Vagina (tissue), 2 donors: ENCODE measurements around the gene WDFY2. TPM values are rescaled to one million over a fixed set of nuclear protein-coding genes. Genes with fewer than 3 reads are reported as not detected.
A peak's percentile ranks its signal among the peaks of the same experiment; 100 is the strongest.

Experiments used
- DNase-seq, 2 donors: peaks; one replicate each; pipeline ENCODE4 v3.0.0-alpha.2; 2017; ENCODE audit errors: extremely low spot score in 2 of 2
- H3K27ac ChIP-seq: fragments of 200-600 bp; sonication (generic); one replicate; pipeline ENCODE4 v1.5.1; 2019
- H3K27me3 ChIP-seq: fragments of 200-600 bp; sonication (generic); one replicate; pipeline ENCODE4 v1.5.1; 2019
- H3K36me3 ChIP-seq, 2 donors: fragments of 200-600 bp; sonication (generic); one replicate each; pipeline ENCODE4 v1.5.1; 2017 to 2019
- H3K4me1 ChIP-seq: fragments of 200-600 bp; sonication (generic); one replicate; pipeline ENCODE4 v1.5.1; 2019
- H3K4me3 ChIP-seq, 2 donors: fragments of 200-600 bp; sonication (generic); 1 replicate in 1 of 2; 2 replicates in 1 of 2; pipeline ENCODE4 v1.5.1; 2016 to 2019
- H3K9me3 ChIP-seq: fragments of 200-600 bp; sonication (generic); one replicate; pipeline ENCODE4 v1.5.1; 2019
- POLR2A ChIP-seq, 2 donors: fragments of 450-650 bp; IDR thresholded peaks; one replicate each; pipeline ENCODE4 v1.6.1; 2017; ENCODE audit warnings: antibody characterized with exemption in 2 of 2, mild to moderate bottlenecking in 2 of 2, moderate library complexity in 2 of 2
- POLR2AphosphoS5 ChIP-seq, 2 donors: sonication (generic); formaldehyde crosslinking; IDR thresholded peaks; one replicate each; pipeline ENCODE4 v1.9.0; 2017; ENCODE audit warnings: antibody characterized with exemption in 2 of 2, mild to moderate bottlenecking in 2 of 2, low read depth in 1 of 2; ENCODE audit not compliant: insufficient read depth in 1 of 2
- intact Hi-C: fragments of 100-400 bp; cut with DNase I; formaldehyde crosslinking; loops from one replicate; pipeline ENCODE4 v1.15.1; 2023
- total RNA-seq: library from RNA; depleted of rRNA; stranded (reverse); fragments of >200 nt; gene quantifications from one replicate; pipeline ENCODE4 v1.2.3, GENCODE V29; 2016
- TF ChIP-seq, protein P1 (sequence below), 3 experiments: fragments of 450-650 bp in 2 of 3; fragments of 200-600 bp in 1 of 3; sonication (generic) in 1 of 3; IDR thresholded peaks; one replicate each; pipeline ENCODE4 v1.5.1; 2017 to 2019; ENCODE audit warnings: antibody characterized with exemption in 3 of 3, mild to moderate bottlenecking in 2 of 3, moderate library complexity in 2 of 3

The WDFY2 gene
- total RNA-seq, 1 donor from 2014 or later: 26.3 TPM

DNA sequence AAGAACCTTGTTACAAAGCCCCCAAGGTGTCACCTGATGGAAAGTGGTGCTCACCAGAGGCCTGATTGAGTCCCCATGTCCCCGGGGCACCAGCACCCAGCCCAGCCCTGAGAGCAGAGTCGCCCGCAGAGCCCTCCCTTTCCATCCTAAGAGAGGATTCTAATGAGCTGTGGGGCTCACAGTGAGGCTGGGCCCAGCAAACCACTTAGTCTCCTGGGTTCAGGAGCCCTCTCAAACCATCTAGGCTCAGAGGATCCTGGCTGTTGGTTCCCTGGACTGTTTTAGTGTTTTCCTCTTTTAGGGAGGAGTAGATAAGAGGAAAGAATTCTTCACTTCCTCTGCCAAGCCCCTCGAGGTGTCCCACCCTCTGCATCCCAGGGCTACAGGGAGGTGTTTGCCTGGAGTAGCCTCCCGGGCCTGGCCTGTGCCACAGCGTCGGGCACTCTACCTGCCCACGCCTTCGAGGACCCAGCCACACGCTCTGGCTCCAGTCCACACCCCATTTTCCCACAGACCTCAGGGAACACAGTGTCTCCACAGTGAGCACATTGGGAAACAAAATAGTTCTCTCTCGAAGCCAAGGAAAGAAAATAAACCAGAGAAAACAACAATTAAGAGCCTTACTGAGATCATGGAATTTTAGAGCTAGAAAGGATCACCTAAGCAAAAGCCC lies 185.3 kb downstream of the WDFY2 start:
- peak overlapping the region; percentile 92 for H3K27ac ChIP-seq
- peak in 1 of 2 donors; percentile 89 for DNase-seq

DNA sequence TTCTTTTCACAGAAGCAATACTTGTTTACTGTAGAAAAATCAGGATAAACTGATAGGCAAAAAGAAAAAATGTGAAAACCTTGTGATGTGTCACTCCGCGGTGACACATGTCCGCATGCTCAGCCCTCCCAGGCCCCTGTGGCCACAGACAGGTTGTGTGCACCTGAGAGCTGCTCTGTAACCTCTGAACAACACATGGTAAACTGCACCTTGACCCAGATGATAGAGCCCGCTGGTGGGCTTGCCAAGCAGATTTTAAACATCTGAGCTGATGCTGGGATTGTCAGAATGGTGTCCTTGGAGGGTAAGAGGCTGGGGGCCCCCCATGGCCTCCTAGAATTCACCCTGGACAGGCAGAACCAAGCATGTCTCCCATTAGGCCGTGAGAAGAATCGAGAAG lies 185.9 kb downstream of the WDFY2 start:
- peaks cover 27% of the 10 kb centered on the region for H3K4me1 ChIP-seq
- TF ChIP-seq POLR2A (IDR thresholded peaks at IDR 0.05) (no peak), POLR2AphosphoS5 (IDR thresholded peaks at IDR 0.05; ENCODE audit: insufficient read depth in 1 of 2, low read depth in 1 of 2) (no peak)
- TF ChIP-seq, protein P1, sequence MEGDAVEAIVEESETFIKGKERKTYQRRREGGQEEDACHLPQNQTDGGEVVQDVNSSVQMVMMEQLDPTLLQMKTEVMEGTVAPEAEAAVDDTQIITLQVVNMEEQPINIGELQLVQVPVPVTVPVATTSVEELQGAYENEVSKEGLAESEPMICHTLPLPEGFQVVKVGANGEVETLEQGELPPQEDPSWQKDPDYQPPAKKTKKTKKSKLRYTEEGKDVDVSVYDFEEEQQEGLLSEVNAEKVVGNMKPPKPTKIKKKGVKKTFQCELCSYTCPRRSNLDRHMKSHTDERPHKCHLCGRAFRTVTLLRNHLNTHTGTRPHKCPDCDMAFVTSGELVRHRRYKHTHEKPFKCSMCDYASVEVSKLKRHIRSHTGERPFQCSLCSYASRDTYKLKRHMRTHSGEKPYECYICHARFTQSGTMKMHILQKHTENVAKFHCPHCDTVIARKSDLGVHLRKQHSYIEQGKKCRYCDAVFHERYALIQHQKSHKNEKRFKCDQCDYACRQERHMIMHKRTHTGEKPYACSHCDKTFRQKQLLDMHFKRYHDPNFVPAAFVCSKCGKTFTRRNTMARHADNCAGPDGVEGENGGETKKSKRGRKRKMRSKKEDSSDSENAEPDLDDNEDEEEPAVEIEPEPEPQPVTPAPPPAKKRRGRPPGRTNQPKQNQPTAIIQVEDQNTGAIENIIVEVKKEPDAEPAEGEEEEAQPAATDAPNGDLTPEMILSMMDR (IDR thresholded peaks at IDR 0.05): no peak
- no peak overlapping the region for H3K4me3 ChIP-seq
- intact Hi-C loops: no loop called here
- H3K36me3 ChIP-seq: peaks cover 0 to 8% of the 10 kb centered on the region in 2 donors
- H3K27ac ChIP-seq: peak overlapping the region; percentile 92
- DNase-seq: peak in 1 of 2 donors; percentile 88
- H3K9me3 ChIP-seq: no peaks in the 10 kb centered on the region
- no peaks in the 10 kb centered on the region for H3K27me3 ChIP-seq

More for the DNA sequence above, 185.3 kb downstream of the WDFY2 start:
- Histone ChIP-seq H3K9me3 (no peaks in the 10 kb centered on the region), H3K4me1 (peaks cover 33% of the 10 kb centered on the region), H3K27me3 (no peaks in the 10 kb centered on the region), H3K36me3 (peaks cover 0 to 8% of the 10 kb centered on the region in 2 donors), H3K4me3 (no peak overlapping the region)
- TF ChIP-seq POLR2A (IDR thresholded peaks at IDR 0.05): no peak
- TF ChIP-seq POLR2AphosphoS5 (IDR thresholded peaks at IDR 0.05; ENCODE audit: insufficient read depth in 1 of 2, low read depth in 1 of 2): peak; percentile 86 to 91
- intact Hi-C loops: no loop called here

DNA sequence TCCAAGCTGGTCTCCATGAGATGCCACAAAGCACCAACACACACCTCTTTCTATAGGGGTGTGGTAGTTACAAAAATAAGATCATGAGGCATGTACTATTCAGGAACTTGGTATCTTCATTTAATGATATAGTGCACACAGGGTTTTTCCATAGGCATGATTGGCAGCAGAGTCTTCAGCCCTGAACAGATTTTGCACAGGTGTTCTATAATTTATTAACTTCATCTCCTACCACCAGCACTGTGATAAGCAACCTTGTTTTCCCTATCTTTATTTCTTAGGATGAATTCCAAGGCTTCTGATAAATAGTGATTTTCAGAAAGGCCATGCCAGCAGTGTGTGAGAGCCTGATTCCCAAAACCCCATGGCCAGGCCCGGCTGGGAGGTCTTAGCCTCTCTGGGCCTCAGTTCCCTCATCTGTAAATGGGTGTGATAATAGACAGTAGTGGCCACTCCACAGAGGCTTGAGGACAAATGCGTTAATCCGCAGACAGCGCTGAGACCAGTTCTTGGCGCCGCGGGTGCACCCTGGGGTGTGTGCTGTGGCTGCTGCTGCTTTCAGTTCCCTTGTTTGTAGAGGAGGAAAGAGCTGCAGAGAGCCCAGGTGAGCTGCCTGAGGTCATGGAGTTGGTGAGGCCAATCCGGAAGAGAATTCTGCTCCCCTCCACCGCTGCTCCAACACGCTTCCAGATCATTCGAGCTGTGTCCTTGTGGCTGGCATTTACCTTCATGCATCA lies 186.6 kb downstream of the WDFY2 start:
- no peaks in the 10 kb centered on the region for H3K9me3 ChIP-seq
- H3K4me1 ChIP-seq: peaks cover 27% of the 10 kb centered on the region
- DNase-seq: peak in 1 of 2 donors; percentile 84
- TF ChIP-seq POLR2AphosphoS5 (IDR thresholded peaks at IDR 0.05; ENCODE audit: insufficient read depth in 1 of 2, low read depth in 1 of 2) (no peak), POLR2A (IDR thresholded peaks at IDR 0.05) (no peak)
- TF ChIP-seq, protein P1 (IDR thresholded peaks at IDR 0.05): no peak
- H3K4me3 ChIP-seq: no peak overlapping the region
- H3K27ac ChIP-seq: peak overlapping the region; percentile 92
- intact Hi-C loops: no loop called here
- H3K27me3 ChIP-seq: no peaks in the 10 kb centered on the region
- H3K36me3 ChIP-seq: peaks cover 0 to 8% of the 10 kb centered on the region in 2 donors

DNA sequence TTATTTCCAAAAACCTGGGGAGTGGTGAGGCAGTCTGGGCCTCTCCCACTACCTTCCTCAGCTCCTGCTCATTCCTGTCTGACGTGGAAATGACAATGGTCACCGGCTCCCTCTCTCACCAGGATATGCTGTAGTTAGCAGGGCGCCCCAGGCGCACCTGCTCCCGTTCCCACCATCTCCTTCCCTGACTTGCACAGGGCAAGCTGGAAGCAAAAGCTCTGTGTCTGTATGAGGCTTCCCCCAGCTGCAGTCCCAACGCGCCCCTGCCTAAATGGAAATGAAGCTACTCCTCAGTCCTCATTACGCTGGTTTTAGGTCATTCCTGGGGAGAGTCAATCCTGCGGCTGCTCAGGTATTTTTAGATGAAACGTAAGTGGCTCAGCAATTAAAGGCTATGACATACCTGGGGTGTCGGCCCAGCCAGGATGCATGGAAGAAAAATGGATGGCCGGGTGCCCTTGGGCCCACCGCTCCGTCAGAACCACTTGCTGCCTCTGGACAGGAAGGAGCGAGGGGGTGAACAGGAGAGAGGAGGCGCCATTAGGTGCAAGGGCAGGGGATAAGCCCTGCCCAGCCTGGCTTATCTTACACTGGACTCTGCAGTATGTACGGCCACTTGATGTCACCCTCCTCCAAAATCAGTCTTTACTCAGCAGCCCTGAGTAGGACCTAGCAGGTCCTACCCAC lies 187.3 kb downstream of the WDFY2 start:
- Histone ChIP-seq H3K9me3 (no peaks in the 10 kb centered on the region), H3K36me3 (peaks cover 0 to 2% of the 10 kb centered on the region in 2 donors), H3K4me3 (no peak overlapping the region), H3K27me3 (no peaks in the 10 kb centered on the region), H3K27ac (peak overlapping the region; percentile 92), H3K4me1 (peaks cover 27% of the 10 kb centered on the region)
- TF ChIP-seq, protein P1 (IDR thresholded peaks at IDR 0.05): no peak
- TF ChIP-seq POLR2A (IDR thresholded peaks at IDR 0.05): no peak
- TF ChIP-seq POLR2AphosphoS5 (IDR thresholded peaks at IDR 0.05; ENCODE audit: insufficient read depth in 1 of 2, low read depth in 1 of 2): no peak
- intact Hi-C loops: no loop called here
- DNase-seq: peak in 1 of 2 donors; percentile 89

DNA sequence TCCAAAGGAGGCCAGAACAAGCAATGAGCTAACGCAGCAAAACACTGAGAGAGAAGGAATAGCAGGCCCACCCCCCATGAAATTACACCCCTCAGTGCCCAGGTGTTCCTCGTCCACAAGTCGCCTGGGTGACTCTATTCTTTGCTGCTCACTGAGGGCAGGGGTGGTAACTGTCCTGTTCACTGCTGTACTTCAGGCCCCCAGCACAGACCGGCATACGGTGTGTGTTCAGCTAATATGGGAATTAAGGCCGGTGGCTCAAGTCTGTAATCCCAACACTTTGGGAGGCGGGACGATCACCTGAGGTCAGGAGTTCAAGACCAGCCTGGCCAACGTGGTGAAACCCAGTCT lies 187.8 kb downstream of the WDFY2 start:
- H3K27me3 ChIP-seq: no peaks in the 10 kb centered on the region
- no peaks in the 10 kb centered on the region for H3K36me3 ChIP-seq
- peaks cover 27% of the 10 kb centered on the region for H3K4me1 ChIP-seq
- intact Hi-C loops: no loop called here
- peak in 1 of 2 donors; percentile 85 for DNase-seq
- no peak for TF ChIP-seq POLR2AphosphoS5 (IDR thresholded peaks at IDR 0.05; ENCODE audit: insufficient read depth in 1 of 2, low read depth in 1 of 2)
- TF ChIP-seq, protein P1 (IDR thresholded peaks at IDR 0.05): no peak
- no peak for TF ChIP-seq POLR2A (IDR thresholded peaks at IDR 0.05)
- H3K9me3 ChIP-seq: no peaks in the 10 kb centered on the region
- no peak overlapping the region for H3K4me3 ChIP-seq
- H3K27ac ChIP-seq: no peak overlapping the region
